Smooth muscle cell (in vitro differentiated cells): ENCODE data around the gene PRRC2B. TPM values are rescaled to one million over a fixed set of nuclear protein-coding genes. Genes with fewer than 3 reads are reported as not detected.

ENCODE experiments used
- DNase-seq: peaks from one replicate; lab custom pipeline; 2025; ENCODE audit not compliant: unreplicated experiment; lab: John Stamatoyannopoulos, UW
- H2AFZ ChIP-seq: fragments of 200-600 bp; sonication (generic); 2 replicates; pipeline ENCODE4 v1.6.0; 2016; ENCODE audit warnings: antibody characterized with exemption, low read depth, mild to moderate bottlenecking
- H3F3A ChIP-seq: fragments of 200-600 bp; sonication (generic); 2 replicates; pipeline ENCODE4 v1.6.0; 2017; ENCODE audit warnings: antibody characterized with exemption, low read depth
- H3K27ac ChIP-seq: fragments of 200-600 bp; sonication (generic); 2 replicates; pipeline ENCODE4 v1.5.1; 2016; ENCODE audit warnings: low read depth, mild to moderate bottlenecking
- H3K27me3 ChIP-seq: fragments of 200-600 bp; sonication (generic); 2 replicates; pipeline ENCODE4 v1.6.1; 2016; ENCODE audit warnings: low read depth, mild to moderate bottlenecking
- H3K36me3 ChIP-seq: fragments of 200-600 bp; sonication (generic); 2 replicates; pipeline ENCODE4 v1.5.1; 2016; ENCODE audit warnings: low read depth
- H3K4me1 ChIP-seq: fragments of 200-600 bp; sonication (generic); 2 replicates; pipeline ENCODE4 v1.5.1; 2016; ENCODE audit warnings: low read depth
- H3K4me2 ChIP-seq: fragments of 200-600 bp; sonication (generic); 2 replicates; pipeline ENCODE4 v1.6.0; 2016; ENCODE audit warnings: mild to moderate bottlenecking
- H3K4me3 ChIP-seq: fragments of 200-600 bp; sonication (generic); 2 replicates; pipeline ENCODE4 v1.5.1; 2016; ENCODE audit warnings: mild to moderate bottlenecking
- H3K79me2 ChIP-seq: fragments of 200-600 bp; sonication (generic); 2 replicates; pipeline ENCODE4 v1.6.0; 2016; ENCODE audit warnings: low read depth, mild to moderate bottlenecking
- H3K9ac ChIP-seq: fragments of 200-600 bp; sonication (generic); 2 replicates; pipeline ENCODE4 v1.6.0; 2016; ENCODE audit warnings: low read depth
- H3K9me3 ChIP-seq: fragments of 200-600 bp; sonication (generic); replicated peaks from 2 replicates; pipeline ENCODE4 v1.5.1; 2016; ENCODE audit warnings: low read depth
- H4K20me1 ChIP-seq: fragments of 200-600 bp; sonication (generic); 2 replicates; pipeline ENCODE4 v1.6.0; 2016; ENCODE audit warnings: low read depth
- CTCF ChIP-seq: fragments of 200-600 bp; sonication (generic); IDR thresholded peaks from 2 replicates; pipeline ENCODE4 v1.5.1; 2017; ENCODE audit warnings: borderline replicate concordance, mild to moderate bottlenecking, antibody characterized with exemption; ENCODE audit not compliant: insufficient read depth, poor library complexity, severe bottlenecking
- WGBS: methylation state at CpG from one replicate; pipeline ENCODE4 v1.1.7; 2016; ENCODE audit warnings: low lambda C conversion rate; 5-methylcytosine and 5-hydroxymethylcytosine counted together
- polyA plus RNA-seq: library from polyadenylated mRNA; unstranded; fragments of >200 nt; fragmentation: Nextera tagmentation; extraction: Ambion mirVana; gene quantifications from 2 replicates; pipeline ENCODE4 v1.2.1, GENCODE V29; 2016
- total RNA-seq: library from RNA; depleted of rRNA; stranded (reverse); fragments of >200 nt; gene quantifications from 2 replicates; pipeline ENCODE4 v1.2.3, GENCODE V29; 2014

The PRRC2B gene
- total and polyA plus RNA-seq, 2 experiments from 2014 or later: 38.6 to 97.2 TPM

- Histone ChIP-seq H3K4me1 (no peaks in the 10 kb centered on the region), H3K36me3 (peaks cover 4% of the 10 kb centered on the region), H4K20me1 (peaks cover 80% of the 10 kb centered on the region), H3F3A (no peaks in the 10 kb centered on the region), H3K4me2 (no peak overlapping the region), H3K9ac (no peak overlapping the region), H3K79me2 (peaks cover 24% of the 10 kb centered on the region), H3K4me3 (no peak overlapping the region), H3K9me3 (no peaks in the 10 kb centered on the region), H3K27ac (no peak overlapping the region), H2AFZ (no peak overlapping the region), H3K27me3 (no peaks in the 10 kb centered on the region)
- WGBS: 97% methylated on average over 24 of the region's 24 CpGs
- TF ChIP-seq CTCF: no peak
- DNase-seq: no peak
These were observed 88.6 kb downstream of the PRRC2B start for GRCh38 chr9:131482343-131483006.

- Histone ChIP-seq H2AFZ (no peak overlapping the region), H3K36me3 (no peaks in the 10 kb centered on the region), H3K9me3 (no peaks in the 10 kb centered on the region), H3K27me3 (no peaks in the 10 kb centered on the region), H3K27ac (no peak overlapping the region), H3K9ac (no peak overlapping the region), H4K20me1 (peaks cover 80% of the 10 kb centered on the region), H3K4me2 (no peak overlapping the region), H3K4me1 (no peaks in the 10 kb centered on the region), H3F3A (no peaks in the 10 kb centered on the region), H3K4me3 (no peak overlapping the region), H3K79me2 (peaks cover 15% of the 10 kb centered on the region)
- no peak for TF ChIP-seq CTCF
- DNase-seq: no peak
- WGBS: 98% methylated on average over 9 of the region's 9 CpGs
These were observed 89.6 kb downstream of the PRRC2B start for GRCh38 chr9:131483319-131484050.

DNA sequence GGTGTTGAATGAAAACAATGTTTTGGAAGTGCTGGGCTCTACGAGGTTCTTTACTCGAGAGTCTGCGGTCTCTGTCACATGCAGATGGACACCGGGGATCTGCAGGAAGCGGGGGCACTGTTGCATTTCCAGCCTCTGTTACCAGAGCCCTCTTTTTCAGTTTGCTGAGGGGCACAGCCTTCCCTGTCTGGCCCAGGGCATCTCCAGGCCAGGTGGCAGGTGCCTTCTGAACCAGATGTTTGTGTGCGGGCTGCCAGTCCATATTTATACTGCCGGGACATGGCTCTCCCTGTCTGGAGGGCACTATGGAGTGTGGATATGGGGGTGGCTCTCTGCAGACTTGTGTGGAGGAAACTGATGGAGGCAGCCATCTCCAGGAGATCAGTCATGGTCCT is 90.2 kb downstream of the PRRC2B start:
- Histone ChIP-seq H3K9ac (no peak overlapping the region), H3K9me3 (no peaks in the 10 kb centered on the region), H3K4me1 (no peaks in the 10 kb centered on the region), H3F3A (no peaks in the 10 kb centered on the region), H4K20me1 (peaks cover 79% of the 10 kb centered on the region), H3K27me3 (no peaks in the 10 kb centered on the region), H3K27ac (no peak overlapping the region), H3K79me2 (peaks cover 10% of the 10 kb centered on the region), H3K4me3 (no peak overlapping the region), H2AFZ (no peak overlapping the region), H3K36me3 (no peaks in the 10 kb centered on the region), H3K4me2 (no peak overlapping the region)
- no peak for DNase-seq
- TF ChIP-seq CTCF: no peak
- WGBS: over 99% methylated on average over 7 of the region's 7 CpGs
